NCI-H1048 (cell line): ENCODE results near the gene SHISA4.
"Not testable (repeated sequence)": the region's sequence is repeated elsewhere in the genome, so short reads cannot be mapped to it uniquely, and the experiment has no call there.

ENCODE experiments used
- DNase-seq: peaks from one replicate; lab custom pipeline; 2025; lab: John Stamatoyannopoulos, UW

The SHISA4 gene

GRCh38 chr1:201930803-201931202 is 42.1 kb downstream of the SHISA4 start:
- DNase-seq, result no peak

GRCh38 chr1:201933840-201934430 is 45.2 kb downstream of the SHISA4 start:
- DNase-seq, result no peak

GRCh38 chr1:201937624-201938213 is 49.0 kb downstream of the SHISA4 start:
- no peak for DNase-seq

GRCh38 chr1:201938440-201939035 is 49.8 kb downstream of the SHISA4 start:
- DNase-seq, result no peak

GRCh38 chr1:201939148-201939547 is 50.5 kb downstream of the SHISA4 start:
- no peak for DNase-seq

- no peak for DNase-seq
Observed at GRCh38 chr1:201939574-201939973, 50.9 kb downstream of the SHISA4 start.

- DNase-seq, result not testable (repeated sequence)
Observed at GRCh38 chr1:201940316-201940715, 51.6 kb downstream of the SHISA4 start.

GRCh38 chr1:201941420-201942128 is 52.9 kb downstream of the SHISA4 start:
- DNase-seq, result no peak

- DNase-seq, result no peak
Observed at GRCh38 chr1:201942129-201942495, 53.4 kb downstream of the SHISA4 start.
